ENCODE data around the gene PLA2G15.

The PLA2G15 gene

GRCh38 chr16:68282064-68282452, 36.9 kb downstream of the PLA2G15 start (continued):
- TF ChIP-seq ZNF704 (tag by site-specific recombination; IDR thresholded peaks at IDR 0.05) = no peak
- TF ChIP-seq ZNF660 (tag by site-specific recombination; IDR thresholded peaks at IDR 0.05) = no peak
- TF ChIP-seq ZNF670 (tag by site-specific recombination; IDR thresholded peaks at IDR 0.05; ENCODE audit: low read depth) = no peak
- no peak for TF ChIP-seq ZNF138 (tag by site-specific recombination; IDR thresholded peaks at IDR 0.05; ENCODE audit: borderline replicate concordance)
- no peak for TF ChIP-seq PRDM1 (tag by site-specific recombination; IDR thresholded peaks at IDR 0.05)
- TF ChIP-seq PBX3 (CRISPR knock-in tag; IDR thresholded peaks at IDR 0.05) = no peak
- no peak for TF ChIP-seq ZSCAN4 (tag by site-specific recombination; IDR thresholded peaks at IDR 0.05)
- no peak for TF ChIP-seq ZNF202 (tag by site-specific recombination; IDR thresholded peaks at IDR 0.05; ENCODE audit: borderline replicate concordance)
- TF ChIP-seq YY2 (tag by site-specific recombination; IDR thresholded peaks at IDR 0.05) = no peak
- no peak for TF ChIP-seq ZNF394 (tag by site-specific recombination; IDR thresholded peaks at IDR 0.05; ENCODE audit: borderline replicate concordance)
- no peak for TF ChIP-seq ZNF404 (tag by site-specific recombination; IDR thresholded peaks at IDR 0.05)
- no peak for TF ChIP-seq ZNF514 (tag by site-specific recombination; IDR thresholded peaks at IDR 0.05)

- ChIA-PET CTCF (interaction anchor here (1.1 to 2.8 kb wide), 3 partner anchors 17 to 22 kb away, joined by 3 to 14 read pairs (median 5); partner anchors contain the start of gene SLC7A6), POLR2A (interaction anchor here (0.7 kb wide), 1 partner anchor 28 kb away, joined by 3 read pairs; the partner anchor contains the start of genes PRMT7 and SLC7A6OS)
- TF ChIP-seq ZSCAN23 (tag by site-specific recombination; IDR thresholded peaks at IDR 0.05) (no peak), ZNF624 (tag by site-specific recombination; IDR thresholded peaks at IDR 0.05) (no peak), SP2 (tag by site-specific recombination; IDR thresholded peaks at IDR 0.05) (no peak), PBX3 (CRISPR knock-in tag; IDR thresholded peaks at IDR 0.05) (no peak), ZNF266 (tag by site-specific recombination; IDR thresholded peaks at IDR 0.05; ENCODE audit: low read depth) (no peak), ZNF426 (tag by site-specific recombination; IDR thresholded peaks at IDR 0.05) (no peak), ZSCAN4 (tag by site-specific recombination; IDR thresholded peaks at IDR 0.05) (no peak), ZNF48 (tag by site-specific recombination; IDR thresholded peaks at IDR 0.05) (no peak), ZSCAN16 (tag by site-specific recombination; IDR thresholded peaks at IDR 0.05) (no peak), GLI4 (tag by site-specific recombination; IDR thresholded peaks at IDR 0.05) (no peak)
- peaks cover 20 to 65% of the 10 kb centered on the region in 2 experiments; a peak in 2 of 3 replicates for H3K36me3 ChIP-seq (ENCODE audit: control insufficient read depth in 2 of 2, insufficient read depth in 1 of 2, low read length in 2 of 2)
- no peak overlapping the region for H3K4me3 ChIP-seq (ENCODE audit: low read depth, low read length)
- H3K4me1 ChIP-seq (ENCODE audit: control insufficient read depth, insufficient read depth, low read length) = no peaks in the 10 kb centered on the region
- H3K9me3 ChIP-seq (ENCODE audit: control insufficient read depth, insufficient read depth, low read depth, low read length) = no peaks in the 10 kb centered on the region
- H3K27ac ChIP-seq (ENCODE audit: extremely low read depth, low read depth, low read length) = no peak overlapping the region
Measured at GRCh38 chr16:68283346-68283745, 38.2 kb downstream of the PLA2G15 start.

Data from HEK293 (cell line).